CD4-positive, alpha-beta T cell treated with Interleukin-17A for 4 hours (primary cell): ENCODE measurements around the gene PEAK1.

Experiments used
- DNase-seq: peaks from one replicate; pipeline ENCODE4 v3.0.0-alpha.2; 2020; ENCODE audit warnings: mixed read lengths

Gene PEAK1

DNA sequence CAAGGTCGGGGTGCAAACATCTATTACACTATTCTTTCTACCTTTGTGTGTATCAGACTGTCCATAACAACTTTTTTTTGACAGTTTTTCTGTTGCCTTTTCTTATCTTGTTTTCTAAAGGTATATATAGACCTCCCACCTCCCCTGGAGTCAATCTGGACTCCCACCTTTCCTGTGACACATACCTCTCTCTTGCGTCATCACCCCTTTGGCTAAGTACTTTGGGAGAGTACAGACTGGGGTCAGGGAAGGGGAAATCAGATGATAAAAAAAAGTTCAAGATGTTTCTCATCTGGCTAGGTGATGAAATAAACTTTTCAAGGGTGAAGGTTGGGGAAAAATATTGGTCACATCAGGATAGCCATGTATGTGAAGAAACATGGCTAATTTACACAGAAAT lies 366.2 kb downstream of the PEAK1 start:
- DNase-seq, result no peak

- DNase-seq, result no peak
Observed at GRCh38 chr15:77052556-77052955, 367.3 kb downstream of the PEAK1 start.
